Calu3 (cell line): Measurements from ENCODE around the gene PCDHGC3. TPM values are rescaled to one million over a fixed set of nuclear protein-coding genes. Genes with fewer than 3 reads are reported as not detected.

Source experiments
- BruUV-seq: library from RNA; stranded (reverse); fragments of 400-500 nt; replicated peaks from 2 replicates; lab custom pipeline; 2021; lab: Mats Ljungman, UMichigan
- CTCF ChIA-PET: fragments of 300-600 bp; sonication (Branson Sonifier 250); formaldehyde crosslinking; loops from one replicate; lab custom pipeline; 2022; ENCODE audit warnings: antibody characterized with exemption; lab: Charles Lee
- DNase-seq: peaks from one replicate; pipeline ENCODE4 v3.0.0; 2022
- H3K27ac Mint-ChIP-seq: one replicate; pipeline ENCODE4 v1.8.0; 2022; ENCODE audit warnings: mixed read lengths; ENCODE audit not compliant: unreplicated experiment
- H3K27me3 Mint-ChIP-seq: one replicate; pipeline ENCODE4 v1.8.0; 2022; ENCODE audit warnings: mixed read lengths; ENCODE audit not compliant: unreplicated experiment
- H3K36me3 Mint-ChIP-seq: one replicate; pipeline ENCODE4 v1.8.0; 2022; ENCODE audit warnings: mild to moderate bottlenecking, moderate library complexity, mixed read lengths; ENCODE audit not compliant: insufficient read depth, unreplicated experiment
- H3K4me1 Mint-ChIP-seq: one replicate; pipeline ENCODE4 v1.8.0; 2022; ENCODE audit warnings: mild to moderate bottlenecking, low read depth, mixed read lengths; ENCODE audit not compliant: unreplicated experiment
- H3K4me3 Mint-ChIP-seq: one replicate; pipeline ENCODE4 v1.8.0; 2022; ENCODE audit warnings: mild to moderate bottlenecking, low read depth, moderate library complexity, mixed read lengths; ENCODE audit not compliant: unreplicated experiment
- H3K9me3 Mint-ChIP-seq: one replicate; pipeline ENCODE4 v1.8.0; 2022; ENCODE audit warnings: low read depth, mixed read lengths; ENCODE audit not compliant: unreplicated experiment
- CTCF ChIP-seq: fragments of 200-600 bp; IDR thresholded peaks from one replicate; pipeline ENCODE4 v1.8.0; 2022; ENCODE audit warnings: antibody characterized with exemption; ENCODE audit not compliant: unreplicated experiment
- intact Hi-C: fragments of 100-400 bp; cut with micrococcal nuclease; formaldehyde crosslinking; loops from one replicate; pipeline ENCODE4 v1.10.0; 2022; ENCODE audit not compliant: unreplicated experiment
- total RNA-seq: library from RNA; stranded (reverse); gene quantifications from 2 replicates; pipeline ENCODE4 v1.2.3, GENCODE V29; 2022

Gene PCDHGC3
- total RNA-seq, 1 experiment from 2014 or later: 73.0 TPM

DNA sequence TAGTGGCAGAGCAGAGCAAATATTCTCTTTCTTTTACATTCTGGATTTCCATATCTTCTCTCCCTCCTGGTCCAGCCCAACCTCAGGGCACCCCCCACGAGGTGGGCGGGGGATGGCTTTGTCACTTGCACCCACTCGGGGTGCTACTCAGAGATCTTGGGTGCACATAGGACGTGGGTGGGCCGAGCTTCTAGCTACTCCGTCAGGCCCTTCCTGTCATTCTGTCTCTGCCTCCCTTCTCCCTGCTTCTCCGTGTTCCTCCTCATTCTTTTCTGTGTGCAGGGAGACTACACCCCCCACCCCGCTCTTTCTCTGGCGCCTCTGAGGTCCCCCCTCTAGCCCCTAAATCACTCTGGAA lies 32.7 kb downstream of the PCDHGC3 start:
- intact Hi-C loops: no loop called here
- Mint-ChIP-seq H3K4me3 (no peak overlapping the region), H3K4me1 (no peaks in the 10 kb centered on the region), H3K27me3 (no peaks in the 10 kb centered on the region), H3K27ac (no peak overlapping the region), H3K36me3 (peaks cover 58% of the 10 kb centered on the region), H3K9me3 (no peaks in the 10 kb centered on the region)
- DNase-seq: no peak
- CTCF ChIA-PET: interaction anchor here (0.6 to 1.0 kb wide), 2 partner anchors 10 to 16 kb away, joined by 3 to 7 read pairs; no protein-coding TSS in a partner anchor
- no TSS peak for BruUV-seq
- TF ChIP-seq CTCF: no peak

- no peak for TF ChIP-seq CTCF
- H3K27me3 Mint-ChIP-seq: no peaks in the 10 kb centered on the region
- CTCF ChIA-PET: interaction anchor here (0.6 to 1.3 kb wide), 2 partner anchors 9 to 188 kb away, joined by 3 to 7 read pairs; partner anchors contain the start of gene TAF7
- H3K9me3 Mint-ChIP-seq: no peaks in the 10 kb centered on the region
- DNase-seq: no peak
- BruUV-seq: no TSS peak
- no peak overlapping the region for H3K4me3 Mint-ChIP-seq
- H3K4me1 Mint-ChIP-seq: no peaks in the 10 kb centered on the region
- intact Hi-C loops: no loop called here
- H3K27ac Mint-ChIP-seq: no peak overlapping the region
- peaks cover 64% of the 10 kb centered on the region for H3K36me3 Mint-ChIP-seq
These were observed 33.2 kb downstream of the PCDHGC3 start for GRCh38 chr5:141508798-141509611.

- CTCF ChIA-PET: interaction anchor here (0.7 to 1.3 kb wide), 3 partner anchors 11 to 523 kb away, joined by 3 read pairs; partner anchors contain the start of gene TAF7
- BruUV-seq: no TSS peak
- no peaks in the 10 kb centered on the region for H3K9me3 Mint-ChIP-seq
- no peak for TF ChIP-seq CTCF
- DNase-seq: no peak
- H3K27ac Mint-ChIP-seq: no peak overlapping the region
- intact Hi-C loops: no loop called here
- no peaks in the 10 kb centered on the region for H3K27me3 Mint-ChIP-seq
- H3K4me3 Mint-ChIP-seq: no peak overlapping the region
- no peaks in the 10 kb centered on the region for H3K4me1 Mint-ChIP-seq
- peaks cover 61% of the 10 kb centered on the region for H3K36me3 Mint-ChIP-seq
These were observed 34.4 kb downstream of the PCDHGC3 start for GRCh38 chr5:141510160-141510559.

- Mint-ChIP-seq H3K4me3 (no peak overlapping the region), H3K4me1 (no peaks in the 10 kb centered on the region), H3K9me3 (no peaks in the 10 kb centered on the region), H3K27me3 (no peaks in the 10 kb centered on the region), H3K36me3 (peaks cover 61% of the 10 kb centered on the region), H3K27ac (peak overlapping the region; percentile 18)
- TF ChIP-seq CTCF: no peak
- no TSS peak for BruUV-seq
- DNase-seq: no peak
- CTCF ChIA-PET: interaction anchor here (0.7 to 2.0 kb wide), 3 partner anchors 10 to 36 kb away, joined by 3 to 7 read pairs (median 3); partner anchors contain the start of gene PCDHGC3
- intact Hi-C loops: no loop called here
These were observed 35.3 kb downstream of the PCDHGC3 start for GRCh38 chr5:141510850-141511601.
